Mucosa of descending colon (tissue), 3 donors: ENCODE data around the gene MBD5. TPM values are rescaled to one million over a fixed set of nuclear protein-coding genes. Genes with fewer than 3 reads are reported as not detected.

ENCODE experiments used
- ATAC-seq: fragments of 200-7000 bp; cut with Tn5 transposase; one replicate; pipeline ENCODE4 v1.9.1; 2020; ENCODE audit warnings: mild to moderate bottlenecking, moderate library complexity
- DNase-seq, 3 donors: peaks; one replicate each; pipeline ENCODE4 v3.0.0-alpha.2; 2020
- H3K36me3 ChIP-seq: fragments of 200-600 bp; one replicate; pipeline ENCODE4 v1.8.0; 2021; ENCODE audit warnings: low read depth, mild to moderate bottlenecking
- H3K4me1 ChIP-seq: fragments of 200-600 bp; one replicate; pipeline ENCODE4 v1.8.0; 2021; ENCODE audit warnings: low read depth, mild to moderate bottlenecking
- H3K4me3 ChIP-seq: fragments of 200-600 bp; one replicate; pipeline ENCODE4 v1.8.0; 2021; ENCODE audit warnings: mild to moderate bottlenecking
- H3K9me3 ChIP-seq: fragments of 200-600 bp; one replicate; pipeline ENCODE4 v1.8.0; 2021; ENCODE audit warnings: mild to moderate bottlenecking
- CTCF ChIP-seq: fragments of 200-600 bp; IDR thresholded peaks from one replicate; pipeline ENCODE4 v1.8.0; 2022; ENCODE audit warnings: antibody characterized with exemption, mild to moderate bottlenecking
- intact Hi-C, 2 donors: fragments of 100-400 bp; cut with DNase I in 1 of 2; cut with micrococcal nuclease in 1 of 2; formaldehyde crosslinking; loops; one replicate each; pipeline versions ENCODE4 v1.11.0 to v1.11.1; 2022; cut with DNase I, micrococcal nuclease
- total RNA-seq, 3 donors: library from RNA; stranded (reverse); fragmentation: NEBNext Ultra II Directional in 2 of 3; extraction: Animal tissue kit (Norgen Biotek cat#: 25700) in 2 of 3; gene quantifications; one replicate each; pipeline versions ENCODE4 v1.2.1 to v1.2.4, GENCODE V29; 2021 to 2023
- donor health status: DM: no; HTN: no; CAD: no; lungs with moderate emphysema.
- donor health status: DM: no; HTN: no; CAD: no.
- donor health status: DM: no; HTN: yes; CAD: no.

Gene MBD5
- total RNA-seq, 3 donors from 2014 or later, result 31.8 to 69.8 (median 43.8) TPM

GRCh38 chr2:148501545-148501944 is 480.7 kb downstream of the MBD5 start:
- intact Hi-C loops, result no loop called here
- no peaks in the 10 kb centered on the region for H3K36me3 ChIP-seq
- DNase-seq, result peak in 1 of 3 donors; percentile 7

GRCh38 chr2:148503516-148503915 is 482.6 kb downstream of the MBD5 start:
- peak; percentile 26 for ATAC-seq
- no peak for TF ChIP-seq CTCF
- H3K4me1 ChIP-seq, result no peaks in the 10 kb centered on the region
- no peak for DNase-seq
- intact Hi-C loops, result no loop called here
- H3K36me3 ChIP-seq, result no peaks in the 10 kb centered on the region
- H3K9me3 ChIP-seq, result no peaks in the 10 kb centered on the region
- no peak overlapping the region for H3K4me3 ChIP-seq

More at GRCh38 chr2:148501545-148501944, 480.7 kb downstream of the MBD5 start:
- TF ChIP-seq CTCF, result no peak
- Histone ChIP-seq H3K4me1 (no peaks in the 10 kb centered on the region), H3K9me3 (no peaks in the 10 kb centered on the region), H3K4me3 (no peak overlapping the region)
- peak; percentile 55 for ATAC-seq

- Histone ChIP-seq H3K4me3 (no peak overlapping the region), H3K9me3 (no peaks in the 10 kb centered on the region), H3K36me3 (no peaks in the 10 kb centered on the region), H3K4me1 (no peaks in the 10 kb centered on the region)
- ATAC-seq, result no peak
- no peak for TF ChIP-seq CTCF
- intact Hi-C loops, result loop anchor here in 1 of 2 donors (5.0 kb wide), 1 partner anchor 571 kb away; no protein-coding TSS in a partner anchor
- no peak for DNase-seq
Measured at GRCh38 chr2:148507970-148508369, 487.1 kb downstream of the MBD5 start.

GRCh38 chr2:148508878-148509287 is 488.0 kb downstream of the MBD5 start:
- no peak for TF ChIP-seq CTCF
- Histone ChIP-seq H3K36me3 (no peaks in the 10 kb centered on the region), H3K9me3 (no peaks in the 10 kb centered on the region), H3K4me3 (no peak overlapping the region), H3K4me1 (no peaks in the 10 kb centered on the region)
- DNase-seq (no peak), ATAC-seq (no peak)
- intact Hi-C loops, result loop anchor here in 1 of 2 donors (5.0 kb wide), 1 partner anchor 572 kb away; no protein-coding TSS in a partner anchor

- no peaks in the 10 kb centered on the region for H3K4me1 ChIP-seq
- no peaks in the 10 kb centered on the region for H3K36me3 ChIP-seq
- intact Hi-C loops, result loop anchor here in 1 of 2 donors (5.0 kb wide), 1 partner anchor 572 kb away; no protein-coding TSS in a partner anchor
- TF ChIP-seq CTCF, result peak; percentile 77
- ATAC-seq (peak; percentile 100), DNase-seq (peak; percentile 81 to 90 (median 88))
- H3K4me3 ChIP-seq, result no peak overlapping the region
- H3K9me3 ChIP-seq, result no peaks in the 10 kb centered on the region
Measured at GRCh38 chr2:148509288-148509902, 488.5 kb downstream of the MBD5 start.
